Liver (tissue), 9 donors: ENCODE results near the gene CMIP. TPM values are rescaled to one million over a fixed set of nuclear protein-coding genes. Genes with fewer than 3 reads are reported as not detected.

Source experiments
- DNase-seq: peaks from one replicate; pipeline ENCODE4 v3.0.0-alpha.2; 2017; ENCODE audit warnings: low spot score
- H3K27ac ChIP-seq, 2 donors: one replicate each; pipeline ENCODE4 v1.7.0; 2013; ENCODE audit warnings: inconsistent platforms in 2 of 2, low read length in 2 of 2, control low read depth in 1 of 2, low read depth in 1 of 2, mild to moderate bottlenecking in 1 of 2
- H3K27me3 ChIP-seq, 4 donors: one replicate each; pipeline versions ENCODE4 v1.6.1 to v1.7.0; 2013; ENCODE audit warnings: low read length in 3 of 4, inconsistent platforms in 1 of 4, mild to moderate bottlenecking in 1 of 4, moderate library complexity in 1 of 4; ENCODE audit not compliant: control insufficient read depth in 4 of 4, insufficient read depth in 4 of 4
- H3K36me3 ChIP-seq, 4 donors: one replicate each; pipeline versions ENCODE4 v1.6.1 to v1.7.0; 2013; ENCODE audit warnings: low read length in 3 of 4, mild to moderate bottlenecking in 3 of 4, low read depth in 1 of 4, moderate library complexity in 1 of 4; ENCODE audit not compliant: control insufficient read depth in 4 of 4, insufficient read depth in 3 of 4
- H3K4me1 ChIP-seq, 4 donors: one replicate each; pipeline versions ENCODE4 v1.6.1 to v1.7.0; 2013; ENCODE audit warnings: low read length in 3 of 4, mild to moderate bottlenecking in 3 of 4, moderate library complexity in 1 of 4; ENCODE audit not compliant: control insufficient read depth in 4 of 4, insufficient read depth in 4 of 4
- H3K4me3 ChIP-seq, 3 donors: one replicate each; pipeline versions ENCODE4 v1.6.1 to v1.7.0; 2013; ENCODE audit warnings: low read length in 3 of 3, control low read depth in 1 of 3, low read depth in 1 of 3, mild to moderate bottlenecking in 1 of 3
- H3K9ac ChIP-seq, 2 donors: one replicate each; pipeline ENCODE4 v1.7.0; 2013; ENCODE audit warnings: low read length in 2 of 2, mild to moderate bottlenecking in 2 of 2, moderate library complexity in 2 of 2, control low read depth in 1 of 2, low read depth in 1 of 2
- H3K9me3 ChIP-seq, 4 donors: one replicate each; pipeline versions ENCODE4 v1.6.1 to v1.7.0; 2013; ENCODE audit warnings: low read length in 3 of 4; ENCODE audit not compliant: control insufficient read depth in 4 of 4
- ATF3 ChIP-seq: IDR thresholded peaks from 2 replicates; pipeline ENCODE4 v1.6.1; 2016; ENCODE audit warnings: antibody characterized with exemption
- EGR1 ChIP-seq, 2 donors: IDR thresholded peaks; 2 replicates each; pipeline ENCODE4 v1.6.1; 2016 to 2018; ENCODE audit warnings: antibody characterized with exemption in 2 of 2, low read depth in 2 of 2
- FOXA1 ChIP-seq: IDR thresholded peaks from 2 replicates; pipeline ENCODE4 v1.6.1; 2016; ENCODE audit warnings: antibody characterized with exemption
- FOXA2 ChIP-seq: IDR thresholded peaks from 2 replicates; pipeline ENCODE4 v1.6.1; 2016; ENCODE audit warnings: antibody characterized with exemption
- GABPA ChIP-seq, 2 donors: IDR thresholded peaks in 1 of 2; conservative IDR thresholded peaks in 1 of 2; 2 replicates each; pipeline ENCODE4 v1.6.1; 2016; ENCODE audit warnings: antibody characterized with exemption in 2 of 2, mild to moderate bottlenecking in 1 of 2, moderate library complexity in 1 of 2
- HNF4A ChIP-seq, 2 donors: conservative IDR thresholded peaks; 2 replicates each; pipeline ENCODE4 v1.6.1; 2016; ENCODE audit warnings: antibody characterized with exemption in 2 of 2, mild to moderate bottlenecking in 2 of 2
- HNF4G ChIP-seq: IDR thresholded peaks from 2 replicates; pipeline ENCODE4 v1.6.1; 2016; ENCODE audit warnings: antibody characterized with exemption
- JUND ChIP-seq, 2 donors: IDR thresholded peaks; 2 replicates each; pipeline ENCODE4 v1.6.1; 2016; ENCODE audit warnings: antibody characterized with exemption in 2 of 2
- NR2F2 ChIP-seq: IDR thresholded peaks from 2 replicates; pipeline ENCODE4 v1.6.1; 2016; ENCODE audit warnings: antibody characterized with exemption
- RXRA ChIP-seq, 2 donors: IDR thresholded peaks; 2 replicates each; pipeline ENCODE4 v1.6.1; 2017 to 2018; ENCODE audit warnings: antibody characterized with exemption in 2 of 2, mild to moderate bottlenecking in 1 of 2
- SP1 ChIP-seq: IDR thresholded peaks from 2 replicates; pipeline ENCODE4 v1.6.1; 2018; ENCODE audit warnings: antibody characterized with exemption, mild to moderate bottlenecking
- TAF1 ChIP-seq: conservative IDR thresholded peaks from 2 replicates; pipeline ENCODE4 v1.6.1; 2016; ENCODE audit warnings: antibody characterized with exemption, mild to moderate bottlenecking
- YY1 ChIP-seq: IDR thresholded peaks from 2 replicates; pipeline ENCODE4 v1.6.1; 2016; ENCODE audit warnings: antibody characterized with exemption, mild to moderate bottlenecking
- WGBS: extraction: QIAGEN DNeasy Blood & Tissue Kit; methylation state at CpG from one replicate; pipeline ENCODE4 v1.1.7; 2013; 5-methylcytosine and 5-hydroxymethylcytosine counted together
- polyA plus RNA-seq, 2 donors: library from polyadenylated mRNA; stranded (reverse) in 1 of 2; unstranded in 1 of 2; fragments of 200-250 nt in 1 of 2; fragments of >200 nt in 1 of 2; fragmentation: Nextera tagmentation in 1 of 2; extraction: Ambion mirVana in 1 of 2; gene quantifications; one replicate each; pipeline versions ENCODE4 v1.2.1 to v1.2.3, GENCODE V29; 2013 to 2015
- total RNA-seq, 2 donors: library from RNA; depleted of rRNA; stranded (reverse); fragments of >200 nt; gene quantifications; one replicate each; pipeline ENCODE4 v1.2.3, GENCODE V29; 2014
- TF ChIP-seq, protein P1 (sequence below): fragments of 150-350 bp; IDR thresholded peaks from 2 replicates; pipeline ENCODE4 v1.5.1; 2017; ENCODE audit warnings: improper control_type of control experiment, low read depth, low read length; ENCODE audit not compliant: missing input control
- TF ChIP-seq, protein P2 (sequence below): IDR thresholded peaks from 2 replicates; pipeline ENCODE4 v1.6.1; 2016; ENCODE audit warnings: antibody characterized with exemption
- TF ChIP-seq, protein P3 (sequence below): IDR thresholded peaks from 2 replicates; pipeline ENCODE4 v1.6.1; 2016; ENCODE audit warnings: antibody characterized with exemption, mild to moderate bottlenecking
- TF ChIP-seq, protein P4 (sequence below): IDR thresholded peaks from 2 replicates; pipeline ENCODE4 v1.6.1; 2016; ENCODE audit warnings: antibody characterized with exemption
- donor health status: healthy.
- donor health status: healthy.
- donor health status: healthy.
- donor health status: healthy.
- donor health status: healthy.

CMIP gene
- total and polyA plus RNA-seq, 4 donors, result 1.7 to 15.6 (median 10.1) TPM

GRCh38 chr16:81566086-81567007 lies 121.7 kb downstream of the CMIP start:
- Histone ChIP-seq H3K27ac (no peak overlapping the region), H3K9me3 (no peaks in the 10 kb centered on the region), H3K4me3 (no peak overlapping the region), H3K27me3 (no peaks in the 10 kb centered on the region), H3K36me3 (no peaks in the 10 kb centered on the region), H3K9ac (no peak overlapping the region), H3K4me1 (peaks cover 0 to 26% (median 9%) of the 10 kb centered on the region in 4 donors)
- TF ChIP-seq FOXA2 (no peak), EGR1 (IDR thresholded peaks at IDR 0.05; ENCODE audit: low read depth in 2 of 2) (no peak), RXRA (IDR thresholded peaks at IDR 0.05) (no peak), FOXA1 (no peak), NR2F2 (no peak), HNF4G (no peak), ATF3 (no peak), JUND (IDR thresholded peaks at IDR 0.05) (no peak), TAF1 (no peak), GABPA (IDR thresholded peaks at IDR 0.05 in 1 of 2, conservative IDR thresholded peaks at IDR 0.05 in 1 of 2) (no peak), SP1 (no peak), YY1 (no peak), HNF4A (conservative IDR thresholded peaks at IDR 0.05) (no peak)
- TF ChIP-seq, protein P1, sequence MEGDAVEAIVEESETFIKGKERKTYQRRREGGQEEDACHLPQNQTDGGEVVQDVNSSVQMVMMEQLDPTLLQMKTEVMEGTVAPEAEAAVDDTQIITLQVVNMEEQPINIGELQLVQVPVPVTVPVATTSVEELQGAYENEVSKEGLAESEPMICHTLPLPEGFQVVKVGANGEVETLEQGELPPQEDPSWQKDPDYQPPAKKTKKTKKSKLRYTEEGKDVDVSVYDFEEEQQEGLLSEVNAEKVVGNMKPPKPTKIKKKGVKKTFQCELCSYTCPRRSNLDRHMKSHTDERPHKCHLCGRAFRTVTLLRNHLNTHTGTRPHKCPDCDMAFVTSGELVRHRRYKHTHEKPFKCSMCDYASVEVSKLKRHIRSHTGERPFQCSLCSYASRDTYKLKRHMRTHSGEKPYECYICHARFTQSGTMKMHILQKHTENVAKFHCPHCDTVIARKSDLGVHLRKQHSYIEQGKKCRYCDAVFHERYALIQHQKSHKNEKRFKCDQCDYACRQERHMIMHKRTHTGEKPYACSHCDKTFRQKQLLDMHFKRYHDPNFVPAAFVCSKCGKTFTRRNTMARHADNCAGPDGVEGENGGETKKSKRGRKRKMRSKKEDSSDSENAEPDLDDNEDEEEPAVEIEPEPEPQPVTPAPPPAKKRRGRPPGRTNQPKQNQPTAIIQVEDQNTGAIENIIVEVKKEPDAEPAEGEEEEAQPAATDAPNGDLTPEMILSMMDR, result no peak
- TF ChIP-seq, protein P2, sequence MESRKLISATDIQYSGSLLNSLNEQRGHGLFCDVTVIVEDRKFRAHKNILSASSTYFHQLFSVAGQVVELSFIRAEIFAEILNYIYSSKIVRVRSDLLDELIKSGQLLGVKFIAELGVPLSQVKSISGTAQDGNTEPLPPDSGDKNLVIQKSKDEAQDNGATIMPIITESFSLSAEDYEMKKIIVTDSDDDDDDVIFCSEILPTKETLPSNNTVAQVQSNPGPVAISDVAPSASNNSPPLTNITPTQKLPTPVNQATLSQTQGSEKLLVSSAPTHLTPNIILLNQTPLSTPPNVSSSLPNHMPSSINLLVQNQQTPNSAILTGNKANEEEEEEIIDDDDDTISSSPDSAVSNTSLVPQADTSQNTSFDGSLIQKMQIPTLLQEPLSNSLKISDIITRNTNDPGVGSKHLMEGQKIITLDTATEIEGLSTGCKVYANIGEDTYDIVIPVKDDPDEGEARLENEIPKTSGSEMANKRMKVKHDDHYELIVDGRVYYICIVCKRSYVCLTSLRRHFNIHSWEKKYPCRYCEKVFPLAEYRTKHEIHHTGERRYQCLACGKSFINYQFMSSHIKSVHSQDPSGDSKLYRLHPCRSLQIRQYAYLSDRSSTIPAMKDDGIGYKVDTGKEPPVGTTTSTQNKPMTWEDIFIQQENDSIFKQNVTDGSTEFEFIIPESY, result no peak
- TF ChIP-seq, protein P3, sequence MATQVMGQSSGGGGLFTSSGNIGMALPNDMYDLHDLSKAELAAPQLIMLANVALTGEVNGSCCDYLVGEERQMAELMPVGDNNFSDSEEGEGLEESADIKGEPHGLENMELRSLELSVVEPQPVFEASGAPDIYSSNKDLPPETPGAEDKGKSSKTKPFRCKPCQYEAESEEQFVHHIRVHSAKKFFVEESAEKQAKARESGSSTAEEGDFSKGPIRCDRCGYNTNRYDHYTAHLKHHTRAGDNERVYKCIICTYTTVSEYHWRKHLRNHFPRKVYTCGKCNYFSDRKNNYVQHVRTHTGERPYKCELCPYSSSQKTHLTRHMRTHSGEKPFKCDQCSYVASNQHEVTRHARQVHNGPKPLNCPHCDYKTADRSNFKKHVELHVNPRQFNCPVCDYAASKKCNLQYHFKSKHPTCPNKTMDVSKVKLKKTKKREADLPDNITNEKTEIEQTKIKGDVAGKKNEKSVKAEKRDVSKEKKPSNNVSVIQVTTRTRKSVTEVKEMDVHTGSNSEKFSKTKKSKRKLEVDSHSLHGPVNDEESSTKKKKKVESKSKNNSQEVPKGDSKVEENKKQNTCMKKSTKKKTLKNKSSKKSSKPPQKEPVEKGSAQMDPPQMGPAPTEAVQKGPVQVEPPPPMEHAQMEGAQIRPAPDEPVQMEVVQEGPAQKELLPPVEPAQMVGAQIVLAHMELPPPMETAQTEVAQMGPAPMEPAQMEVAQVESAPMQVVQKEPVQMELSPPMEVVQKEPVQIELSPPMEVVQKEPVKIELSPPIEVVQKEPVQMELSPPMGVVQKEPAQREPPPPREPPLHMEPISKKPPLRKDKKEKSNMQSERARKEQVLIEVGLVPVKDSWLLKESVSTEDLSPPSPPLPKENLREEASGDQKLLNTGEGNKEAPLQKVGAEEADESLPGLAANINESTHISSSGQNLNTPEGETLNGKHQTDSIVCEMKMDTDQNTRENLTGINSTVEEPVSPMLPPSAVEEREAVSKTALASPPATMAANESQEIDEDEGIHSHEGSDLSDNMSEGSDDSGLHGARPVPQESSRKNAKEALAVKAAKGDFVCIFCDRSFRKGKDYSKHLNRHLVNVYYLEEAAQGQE, result no peak
- TF ChIP-seq, protein P4, sequence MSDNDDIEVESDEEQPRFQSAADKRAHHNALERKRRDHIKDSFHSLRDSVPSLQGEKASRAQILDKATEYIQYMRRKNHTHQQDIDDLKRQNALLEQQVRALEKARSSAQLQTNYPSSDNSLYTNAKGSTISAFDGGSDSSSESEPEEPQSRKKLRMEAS, result no peak
- DNase-seq, result no peak
- 78% methylated on average over 7 of the region's 7 CpGs for WGBS
